GM15510 (cell line): ENCODE measurements around the gene C12orf76.

Experiments used
- POLR2A ChIP-seq: IDR thresholded peaks from 3 replicates; pipeline ENCODE4 v1.6.1; 2011; ENCODE audit warnings: borderline replicate concordance; ENCODE audit not compliant: insufficient read length; ENCODE audit errors: extremely low read depth

The C12orf76 gene

GRCh38 chr12:110035534-110036104, 12.7 kb downstream of the C12orf76 start:
- TF ChIP-seq POLR2A = no peak

- TF ChIP-seq POLR2A = no peak
Measured at GRCh38 chr12:110033888-110034287, 14.4 kb downstream of the C12orf76 start.

GRCh38 chr12:110029290-110029815, 19.0 kb downstream of the C12orf76 start:
- TF ChIP-seq POLR2A = no peak

GRCh38 chr12:110028323-110028722, 20.0 kb downstream of the C12orf76 start:
- TF ChIP-seq POLR2A = no peak

- TF ChIP-seq POLR2A = no peak
Measured at GRCh38 chr12:110024051-110024450, 24.3 kb downstream of the C12orf76 start.

GRCh38 chr12:110023059-110023980, 25.0 kb downstream of the C12orf76 start:
- no peak for TF ChIP-seq POLR2A

- no peak for TF ChIP-seq POLR2A
Measured at GRCh38 chr12:110020956-110021355, 27.4 kb downstream of the C12orf76 start.

GRCh38 chr12:110015132-110015531, 33.2 kb downstream of the C12orf76 start:
- no peak for TF ChIP-seq POLR2A

GRCh38 chr12:110012659-110013058, 35.7 kb downstream of the C12orf76 start:
- TF ChIP-seq POLR2A = no peak

GRCh38 chr12:110012137-110012536, 36.2 kb downstream of the C12orf76 start:
- no peak for TF ChIP-seq POLR2A

GRCh38 chr12:110010853-110011723, 37.2 kb downstream of the C12orf76 start:
- peak; percentile 37 for TF ChIP-seq POLR2A

GRCh38 chr12:110007881-110008280, 40.4 kb downstream of the C12orf76 start:
- TF ChIP-seq POLR2A = no peak

- no peak for TF ChIP-seq POLR2A
Measured at GRCh38 chr12:110006115-110006514, 42.2 kb downstream of the C12orf76 start.

GRCh38 chr12:110005319-110005973, 42.9 kb downstream of the C12orf76 start:
- TF ChIP-seq POLR2A = no peak
